Kidney epithelial cell (primary cell): ENCODE measurements around the gene SPAAR. TPM values are rescaled to one million over a fixed set of nuclear protein-coding genes. Genes with fewer than 3 reads are reported as not detected.

ENCODE experiments used
- DNase-seq: peaks from one replicate; pipeline ENCODE4 v3.0.0-alpha.2; 2010; ENCODE audit warnings: low read depth
- H3K27me3 ChIP-seq: 2 replicates; pipeline ENCODE4 v1.6.0; 2011; ENCODE audit warnings: low read length; ENCODE audit not compliant: control insufficient read depth, insufficient read depth
- H3K36me3 ChIP-seq: 2 replicates; pipeline ENCODE4 v1.5.1; 2011; ENCODE audit warnings: low read length; ENCODE audit not compliant: control insufficient read depth, insufficient read depth
- H3K4me3 ChIP-seq: 2 replicates; pipeline ENCODE4 v1.5.1; 2011; ENCODE audit warnings: low read depth, mild to moderate bottlenecking, control low read depth, low read length
- CTCF ChIP-seq: IDR thresholded peaks from 2 replicates; pipeline ENCODE4 v1.5.1; 2011; ENCODE audit warnings: mild to moderate bottlenecking, moderate library complexity, low read length, control low read depth, inconsistent platforms; ENCODE audit not compliant: insufficient read depth, poor library complexity, severe bottlenecking
- total RNA-seq: library from RNA; depleted of rRNA; stranded (reverse); fragments of >200 nt; gene quantifications from 2 replicates; pipeline ENCODE4 v1.2.3, GENCODE V29; 2015

Gene SPAAR
- total RNA-seq, 1 donor from 2014 or later = not detected

GRCh38 chr9:35944173-35944572 is 34.9 kb downstream of the SPAAR start:
- no peaks in the 10 kb centered on the region for H3K36me3 ChIP-seq
- no peak for TF ChIP-seq CTCF
- H3K27me3 ChIP-seq = no peaks in the 10 kb centered on the region
- no peak overlapping the region for H3K4me3 ChIP-seq
- DNase-seq = no peak

DNA sequence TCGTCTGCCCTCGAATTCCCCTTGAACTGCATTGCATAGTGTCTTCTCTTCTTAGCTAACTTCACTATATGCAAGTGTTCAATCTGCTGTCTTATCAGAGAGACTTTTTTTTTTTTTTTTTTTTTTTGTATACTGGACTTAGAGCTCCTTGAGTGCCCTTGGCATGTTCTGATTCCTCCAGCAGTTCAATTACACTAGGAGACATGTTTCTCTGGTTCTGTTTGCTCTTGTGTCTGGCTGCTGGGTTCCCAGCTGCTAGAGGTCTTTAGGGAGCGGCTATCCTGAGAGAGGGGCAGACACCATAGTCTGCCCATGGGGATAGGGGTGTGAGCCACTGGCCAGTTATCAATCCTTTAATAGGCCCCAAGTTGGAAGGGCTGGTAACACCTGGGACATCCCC is 35.6 kb downstream of the SPAAR start:
- no peak for DNase-seq
- Histone ChIP-seq H3K27me3 (no peaks in the 10 kb centered on the region), H3K4me3 (no peak overlapping the region), H3K36me3 (no peaks in the 10 kb centered on the region)
- TF ChIP-seq CTCF = no peak

- Histone ChIP-seq H3K4me3 (no peak overlapping the region), H3K27me3 (no peaks in the 10 kb centered on the region), H3K36me3 (no peaks in the 10 kb centered on the region)
- TF ChIP-seq CTCF = peak; percentile 86
- peak; percentile 63 for DNase-seq
These were observed 36.2 kb downstream of the SPAAR start for GRCh38 chr9:35945341-35946018.

- no peak for TF ChIP-seq CTCF
- H3K27me3 ChIP-seq = no peaks in the 10 kb centered on the region
- H3K4me3 ChIP-seq = no peak overlapping the region
- no peak for DNase-seq
- H3K36me3 ChIP-seq = no peaks in the 10 kb centered on the region
These were observed 39.2 kb downstream of the SPAAR start for GRCh38 chr9:35948451-35948850.

DNA sequence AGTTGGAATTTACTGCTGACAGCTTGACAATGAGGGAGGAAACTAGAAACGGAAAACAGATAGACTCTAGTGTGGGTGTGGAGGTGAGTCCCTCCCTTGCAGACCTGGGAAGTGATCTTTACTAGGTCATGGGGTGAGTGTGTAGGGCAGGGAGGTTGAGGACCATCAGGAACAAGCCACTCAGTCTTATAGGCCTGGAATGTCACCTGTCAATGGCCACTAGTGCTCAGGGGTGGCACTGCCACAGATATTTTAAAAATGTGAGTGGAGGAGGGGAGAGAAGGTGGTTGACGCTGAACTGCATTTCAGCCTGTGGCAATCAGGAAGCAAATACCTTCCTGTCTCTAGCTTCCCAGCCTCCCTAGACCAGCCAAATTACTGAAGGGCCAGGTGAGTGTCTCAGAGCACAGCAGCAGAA is 39.6 kb downstream of the SPAAR start:
- no peak overlapping the region for H3K4me3 ChIP-seq
- H3K36me3 ChIP-seq = no peaks in the 10 kb centered on the region
- no peaks in the 10 kb centered on the region for H3K27me3 ChIP-seq
- TF ChIP-seq CTCF = no peak
- no peak for DNase-seq

DNA sequence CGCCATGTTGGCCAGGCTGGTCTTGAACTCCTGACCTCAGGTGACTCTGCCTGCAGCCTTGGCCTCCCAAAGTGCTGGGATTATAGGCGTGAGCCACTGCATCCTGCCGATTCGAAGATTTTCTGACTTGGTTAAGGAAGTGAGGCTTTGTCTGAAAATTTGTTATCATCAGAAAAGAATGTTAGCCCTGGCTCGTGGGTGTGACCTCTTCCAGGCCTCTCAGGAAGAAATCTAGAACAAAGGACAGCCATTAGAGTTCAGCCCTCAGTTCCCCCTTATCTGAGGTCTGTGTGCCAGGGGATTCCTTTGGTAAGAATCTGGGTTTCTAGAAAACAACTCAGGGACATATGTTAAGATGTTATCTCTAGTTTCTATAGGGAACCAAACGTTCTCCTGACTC is 42.4 kb downstream of the SPAAR start:
- no peak for DNase-seq
- TF ChIP-seq CTCF = no peak
- H3K36me3 ChIP-seq = no peaks in the 10 kb centered on the region

More for the DNA sequence above, 42.4 kb downstream of the SPAAR start:
- Histone ChIP-seq H3K4me3 (no peak overlapping the region), H3K27me3 (no peaks in the 10 kb centered on the region)
